Nucleus accumbens (tissue), 56 donors: Measurements from ENCODE around the gene TLL2.
A peak's percentile ranks its signal among the peaks of the same experiment; 100 is the strongest.

Source experiments
- DNase-seq, 56 donors: peaks; one replicate each; lab custom pipeline; 2025; lab: John Stamatoyannopoulos, UW

Gene TLL2

GRCh38 chr10:96369890-96370583, 143.7 kb downstream of the TLL2 start:
- DNase-seq = peak in 3 of 56 donors; percentile 6 to 31 (median 8)

- peak in 4 of 56 donors; percentile 9 to 27 (median 20) for DNase-seq
Observed at GRCh38 chr10:96368971-96369370, 144.8 kb downstream of the TLL2 start.

DNA sequence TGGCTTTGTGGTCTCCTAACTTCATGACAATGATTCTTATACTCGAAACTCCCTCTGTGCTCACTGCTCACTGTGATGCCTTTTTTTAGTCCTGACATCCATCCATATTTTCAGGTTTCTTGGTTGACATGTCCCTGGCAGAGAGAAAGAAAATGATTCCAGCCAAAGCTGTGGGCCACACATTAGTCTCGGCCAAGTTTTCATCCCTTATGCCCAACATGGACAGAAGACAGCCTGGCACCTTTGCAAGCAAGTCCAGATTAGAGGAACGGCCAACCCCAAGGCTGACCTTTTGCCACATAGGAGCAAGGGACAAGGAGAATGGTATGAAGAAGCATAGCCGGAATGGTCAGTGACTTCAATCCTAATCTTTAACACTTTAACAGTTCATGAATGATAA, 146.3 kb downstream of the TLL2 start:
- DNase-seq = no peak

DNA sequence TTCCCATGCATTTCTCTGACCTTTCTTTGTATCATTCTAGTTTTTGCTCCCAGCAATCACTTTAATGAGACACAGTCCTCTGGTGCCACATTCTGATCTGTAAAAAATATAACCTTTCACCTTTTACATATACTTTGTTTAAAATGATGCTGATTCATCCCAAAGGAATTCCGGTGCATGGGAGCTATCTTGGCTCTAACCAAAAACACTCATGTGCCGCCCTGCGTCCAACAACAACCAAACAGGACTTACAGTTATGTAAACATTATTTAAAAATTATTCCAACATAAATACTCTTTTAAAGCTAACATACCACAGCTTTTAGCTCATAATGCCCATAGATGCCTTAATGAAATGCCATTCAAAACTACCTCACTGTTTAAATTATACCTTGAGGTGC, 147.2 kb downstream of the TLL2 start:
- DNase-seq = no peak

DNA sequence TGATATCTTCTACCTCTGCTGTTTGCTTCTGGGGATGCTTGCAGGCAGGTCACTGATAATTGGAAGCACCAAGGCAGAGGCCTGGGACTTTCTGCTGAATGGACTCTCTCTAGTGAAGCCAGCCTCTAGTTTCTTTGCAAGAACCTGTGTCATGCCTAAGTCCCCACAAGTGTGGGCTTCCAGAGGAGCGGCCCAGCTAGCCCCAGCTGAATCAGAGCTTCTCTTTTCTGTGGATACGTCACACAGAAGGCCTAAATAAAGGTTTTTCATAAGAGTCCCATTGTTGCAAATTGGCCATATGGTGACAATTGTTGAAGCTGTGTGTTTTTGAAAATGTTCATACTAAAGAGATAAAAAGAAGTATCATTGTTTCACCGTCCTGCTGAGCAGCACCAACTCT, 148.2 kb downstream of the TLL2 start:
- DNase-seq = peak in 15 of 56 donors; percentile 12 to 43 (median 25)

- no peak for DNase-seq
Observed at GRCh38 chr10:96360766-96361165, 153.0 kb downstream of the TLL2 start.

DNA sequence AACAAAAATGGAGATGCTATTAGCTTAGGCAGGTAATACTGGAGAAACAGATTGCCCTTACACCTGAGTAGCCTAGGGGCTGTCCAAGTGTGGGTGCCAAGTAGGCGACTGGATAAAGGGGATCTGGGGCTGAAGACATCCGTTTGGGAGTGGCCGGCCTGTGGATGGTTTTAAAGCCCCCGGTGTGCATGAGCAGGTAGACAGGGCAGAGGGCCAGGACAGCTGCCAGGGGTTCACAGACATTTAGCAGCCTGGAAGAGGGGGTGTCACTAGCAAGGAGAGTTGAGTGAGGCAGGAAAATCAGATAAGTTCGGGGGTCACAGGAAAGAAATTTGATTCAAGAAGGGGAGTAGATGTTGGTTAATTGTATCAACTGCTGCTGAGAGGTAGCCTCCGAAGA, 153.4 kb downstream of the TLL2 start:
- no peak for DNase-seq

DNA sequence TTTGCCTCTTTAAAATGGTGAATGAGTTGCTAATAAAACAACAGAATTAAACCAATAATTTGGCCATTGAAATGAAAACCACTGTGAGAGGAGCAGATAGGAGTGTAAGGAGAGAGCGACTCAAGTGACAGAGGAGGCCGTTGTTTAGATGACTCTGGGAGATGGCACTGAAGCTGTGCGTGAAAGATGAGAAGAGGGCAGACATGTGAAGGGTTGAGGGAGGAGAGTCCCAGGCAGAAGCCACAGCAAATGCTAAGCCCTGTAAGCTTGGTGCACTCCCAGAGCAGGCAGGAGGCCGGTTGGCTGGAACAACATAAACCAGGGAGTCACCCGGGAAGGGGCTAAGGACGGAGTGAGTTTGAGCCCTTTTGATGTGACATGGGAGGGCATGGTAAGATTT, 154.1 kb downstream of the TLL2 start:
- peak in 4 of 56 donors; percentile 17 to 49 (median 32) for DNase-seq

GRCh38 chr10:96358851-96359540, 154.7 kb downstream of the TLL2 start, which contains the start of gene OPALIN:
TSS of gene OPALIN (minus strand) at chr10:96359002. CDS start at chr10:96358896, 106 bp downstream.
- DNase-seq = peak in 38 of 56 donors; percentile 19 to 76 (median 54)

GRCh38 chr10:96357038-96357620, 156.6 kb downstream of the TLL2 start:
- peak in 49 of 56 donors; percentile 31 to 92 (median 73) for DNase-seq

- no peak for DNase-seq
Observed at GRCh38 chr10:96352582-96352981, 161.1 kb downstream of the TLL2 start.

DNA sequence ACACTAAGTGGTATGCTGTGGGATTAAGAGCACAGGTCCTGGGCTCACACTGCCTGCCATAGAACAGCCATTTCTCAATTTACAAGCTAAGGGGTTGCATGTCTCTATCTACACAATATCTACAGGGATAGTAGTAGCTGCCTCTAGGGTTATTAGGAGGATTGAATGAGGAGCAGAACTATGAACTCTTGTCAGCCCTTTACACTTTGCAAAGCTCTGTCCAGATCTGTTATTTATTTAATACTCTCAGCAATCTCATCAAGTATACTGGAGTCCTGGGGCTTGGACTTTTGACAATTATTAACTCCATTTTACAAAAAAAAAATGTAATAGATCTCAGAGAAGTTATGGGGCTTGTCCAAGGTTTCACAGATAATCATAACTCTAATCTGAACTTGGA, 161.7 kb downstream of the TLL2 start:
- no peak for DNase-seq

DNA sequence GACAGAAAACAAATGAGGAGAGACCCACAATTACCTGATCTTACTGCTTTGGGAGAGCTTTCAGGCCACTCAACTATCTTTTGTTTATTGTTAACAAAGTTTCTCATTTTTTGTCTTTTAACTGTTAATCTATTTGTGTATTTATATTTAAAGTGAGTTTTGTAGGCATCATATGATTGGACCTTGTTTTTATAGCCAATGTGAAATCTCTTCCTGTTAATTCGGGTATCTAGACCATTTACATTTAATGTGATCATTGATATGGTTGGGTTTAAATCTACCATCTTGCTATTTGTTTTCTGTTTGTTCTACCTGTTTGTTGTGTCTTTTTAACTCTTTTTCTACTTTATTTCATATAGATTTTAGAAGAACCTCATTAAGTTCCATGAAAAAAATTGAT, 167.4 kb downstream of the TLL2 start:
- no peak for DNase-seq

DNA sequence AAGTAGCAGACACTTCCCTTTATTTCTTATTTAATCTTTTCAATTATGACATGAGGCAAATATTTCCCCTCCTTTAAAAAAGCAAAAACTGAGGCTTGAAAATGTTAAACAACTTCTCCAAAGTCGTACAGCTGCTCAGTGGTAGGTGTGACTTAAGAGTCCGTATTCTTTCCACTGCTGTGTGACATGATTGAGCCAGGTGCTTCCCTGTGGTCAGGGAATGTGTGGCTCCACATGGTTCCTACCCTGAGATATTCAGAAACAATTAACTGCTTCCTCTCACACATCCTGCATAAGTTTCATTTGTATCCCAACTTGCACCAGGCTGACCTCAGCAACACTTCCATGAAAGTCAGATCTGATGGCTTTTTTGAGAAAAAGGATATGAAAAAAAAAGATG, 168.5 kb downstream of the TLL2 start:
- no peak for DNase-seq

- no peak for DNase-seq
Observed at GRCh38 chr10:96344178-96344577, 169.5 kb downstream of the TLL2 start.

GRCh38 chr10:96342402-96342801, 171.3 kb downstream of the TLL2 start:
- no peak for DNase-seq

GRCh38 chr10:96341219-96342182, 172.2 kb downstream of the TLL2 start:
- DNase-seq = peak in 1 of 56 donors; percentile 11

DNA sequence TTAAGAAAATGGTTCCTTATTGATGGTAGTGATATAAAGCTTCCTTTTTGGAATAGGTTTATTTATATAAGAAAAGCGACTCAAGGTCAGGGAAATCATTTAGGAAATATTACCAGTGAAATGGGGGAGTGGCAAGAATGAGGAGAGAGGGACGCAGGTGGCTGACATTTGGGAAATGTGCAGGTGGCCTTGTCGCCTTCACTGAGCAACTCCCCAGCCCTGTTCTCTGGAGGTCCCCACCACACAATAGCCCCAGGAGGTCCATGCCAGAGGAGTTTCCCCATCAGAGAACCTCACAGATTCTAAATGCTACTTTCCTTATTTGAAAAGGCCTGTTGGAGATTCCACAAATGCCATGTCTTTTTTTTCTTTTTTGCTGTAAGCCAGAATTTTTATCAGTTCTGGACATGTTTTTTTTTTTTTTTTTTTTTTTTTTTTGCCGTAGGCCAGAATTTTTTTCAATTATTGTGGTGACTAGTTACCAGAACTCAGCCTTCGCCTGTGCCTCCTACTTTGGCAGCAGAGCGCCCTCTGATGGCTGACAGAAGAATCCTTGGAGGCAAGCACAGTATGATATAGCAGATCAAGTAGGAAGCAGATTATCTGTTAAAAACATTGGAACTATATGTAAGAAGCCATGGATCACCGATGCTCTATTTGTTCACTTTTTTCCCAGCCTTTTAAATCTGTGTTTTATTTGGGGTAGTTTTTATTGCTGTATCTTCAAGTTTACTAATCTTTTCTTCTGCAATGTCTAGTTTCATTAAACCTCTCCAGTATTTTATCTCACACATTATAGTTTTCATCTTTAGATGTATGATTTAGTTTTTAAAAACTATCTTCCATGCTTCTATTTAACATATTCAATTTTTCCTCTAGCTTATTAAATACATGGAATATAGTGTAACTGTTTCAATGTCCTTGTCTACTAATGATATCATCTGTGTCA, 173.5 kb downstream of the TLL2 start:
- peak in 32 of 56 donors; percentile 4 to 75 (median 30) for DNase-seq

DNA sequence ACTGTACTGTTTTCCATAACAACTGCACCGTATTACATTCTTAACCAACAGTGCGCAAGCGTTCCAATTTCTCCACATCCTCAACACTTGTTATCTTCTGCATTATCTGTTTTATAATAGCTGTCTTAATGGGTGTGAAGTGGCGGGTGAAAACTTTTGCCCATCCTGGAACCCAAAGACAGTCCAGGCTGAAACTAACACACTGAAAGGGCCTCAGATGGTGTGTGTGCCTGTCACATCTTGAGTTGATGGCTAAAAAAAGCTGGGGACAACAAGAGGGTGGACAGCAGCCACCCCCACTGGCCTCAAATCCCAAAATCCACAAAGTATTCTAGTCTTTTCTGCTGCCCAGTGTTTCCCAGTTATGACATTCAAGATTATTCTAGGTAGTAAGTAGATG, 174.3 kb downstream of the TLL2 start:
- DNase-seq = no peak
